Stimulated activated CD8-positive, alpha-beta memory T cell treated with anti-CD3 and anti-CD28 coated beads, Interleukin-7, amount 100 ng/mL, for 4 hours (primary cell): ENCODE measurements around the gene NOP10.

Experiments used
- DNase-seq, 2 donors: peaks; one replicate each; pipeline ENCODE4 v3.0.0-alpha.2; 2020; ENCODE audit warnings: low read depth in 2 of 2

NOP10 gene

DNA sequence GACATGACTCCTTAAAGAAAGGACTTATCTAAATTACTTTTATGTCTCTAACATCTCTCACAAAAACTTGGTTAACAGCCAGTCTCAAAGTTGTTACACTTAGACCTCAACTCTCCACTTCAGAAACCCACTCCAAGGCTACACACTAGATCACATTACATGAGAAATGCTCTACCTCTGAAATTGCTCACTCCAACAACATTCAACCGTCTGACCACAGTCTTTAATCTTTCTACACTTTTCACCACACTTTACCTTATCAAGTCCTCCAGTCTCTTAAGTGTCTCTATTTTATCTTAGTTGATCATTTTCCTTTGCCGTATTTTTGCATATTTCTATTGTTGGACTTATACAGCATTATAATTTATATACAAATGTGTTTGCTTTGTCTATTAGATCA is 11.1 kb downstream of the NOP10 start:
- DNase-seq, result no peak

GRCh38 chr15:34330279-34330678 is 12.7 kb downstream of the NOP10 start:
- no peak for DNase-seq

GRCh38 chr15:34329006-34329405 is 13.9 kb downstream of the NOP10 start:
- no peak for DNase-seq

GRCh38 chr15:34327906-34328305 is 15.0 kb downstream of the NOP10 start:
- no peak for DNase-seq

DNA sequence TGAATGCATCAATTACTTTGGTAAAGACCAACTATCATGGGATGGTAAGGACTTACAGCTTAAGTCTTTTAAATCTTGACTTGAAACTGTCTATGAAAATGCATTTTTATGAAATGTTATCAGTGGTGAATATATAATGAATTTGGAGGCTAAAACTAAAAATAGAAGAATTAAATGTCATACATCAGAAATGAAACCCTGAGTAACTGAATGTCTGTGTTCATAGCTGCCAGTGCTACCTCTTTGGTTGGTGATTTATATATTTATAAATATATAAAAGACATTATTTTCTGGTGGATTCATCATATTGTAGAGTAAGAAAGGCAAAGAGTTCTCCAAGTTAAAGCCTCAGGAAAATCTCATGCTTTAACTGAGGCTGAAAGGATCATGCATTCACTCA is 17.6 kb downstream of the NOP10 start:
- no peak for DNase-seq

- DNase-seq, result no peak
Observed at GRCh38 chr15:34324933-34325332, 18.0 kb downstream of the NOP10 start.

- DNase-seq, result no peak
Observed at GRCh38 chr15:34323217-34323616, 19.7 kb downstream of the NOP10 start.

DNA sequence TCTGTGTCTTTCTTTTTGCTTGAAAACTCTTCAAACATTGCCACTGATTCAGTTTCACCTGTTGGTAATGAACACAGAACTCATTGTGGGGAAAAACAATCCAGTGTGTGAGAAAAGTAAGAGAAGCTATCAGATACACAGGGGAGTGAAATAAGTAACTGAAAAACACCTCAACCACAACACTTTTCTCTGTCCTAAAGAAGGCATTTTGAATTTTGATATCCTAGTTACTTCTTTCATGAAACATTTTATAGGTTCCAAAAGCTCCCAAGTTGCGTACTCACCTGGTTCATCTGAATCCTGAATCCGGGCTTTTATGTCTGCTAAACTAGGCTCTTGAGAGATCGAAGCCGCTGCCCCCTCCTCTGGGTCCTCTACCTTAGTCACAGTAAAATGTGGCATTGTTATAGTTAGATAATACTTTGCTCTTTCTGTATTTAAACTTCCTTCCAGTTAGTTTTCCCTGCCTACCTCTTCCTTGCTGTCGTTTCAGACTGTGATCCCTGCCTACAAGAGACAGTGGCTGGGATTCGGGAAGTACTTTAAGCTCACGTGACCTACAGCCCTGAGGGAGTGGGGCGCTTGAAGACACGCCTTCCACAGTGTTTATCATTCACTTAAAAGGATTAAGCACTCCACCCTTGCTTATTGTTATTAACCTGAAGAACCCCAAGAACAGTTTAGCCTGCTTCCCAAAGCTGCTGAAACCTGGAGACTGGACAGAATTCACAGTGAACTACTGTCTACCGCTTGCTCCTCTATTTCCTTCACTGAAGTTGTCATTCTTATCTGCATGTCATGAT is 24.5 kb downstream of the NOP10 start:
- no peak for DNase-seq

GRCh38 chr15:34314491-34315490 is 28.1 kb downstream of the NOP10 start:
- no peak for DNase-seq

DNA sequence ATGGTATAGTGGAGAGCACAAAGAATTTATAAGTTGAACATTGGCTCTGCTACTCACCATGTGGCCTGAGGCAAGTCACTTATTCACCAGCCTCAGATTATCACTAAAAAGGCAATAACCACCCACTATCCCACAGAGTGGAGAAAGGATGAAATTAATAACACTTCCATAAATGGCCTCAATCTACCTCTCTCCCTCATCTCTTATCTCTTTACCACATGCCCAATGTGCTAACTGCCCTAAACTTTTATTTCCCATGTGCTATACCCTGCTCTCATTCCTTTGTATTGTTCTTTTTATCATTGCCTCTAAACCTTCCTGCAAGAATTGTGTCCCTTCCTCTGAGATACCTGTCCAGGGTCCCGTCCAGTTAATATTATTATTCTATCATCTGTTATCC is 31.4 kb downstream of the NOP10 start:
- DNase-seq, result no peak

- no peak for DNase-seq
Observed at GRCh38 chr15:34304613-34305012, 38.3 kb downstream of the NOP10 start.

DNA sequence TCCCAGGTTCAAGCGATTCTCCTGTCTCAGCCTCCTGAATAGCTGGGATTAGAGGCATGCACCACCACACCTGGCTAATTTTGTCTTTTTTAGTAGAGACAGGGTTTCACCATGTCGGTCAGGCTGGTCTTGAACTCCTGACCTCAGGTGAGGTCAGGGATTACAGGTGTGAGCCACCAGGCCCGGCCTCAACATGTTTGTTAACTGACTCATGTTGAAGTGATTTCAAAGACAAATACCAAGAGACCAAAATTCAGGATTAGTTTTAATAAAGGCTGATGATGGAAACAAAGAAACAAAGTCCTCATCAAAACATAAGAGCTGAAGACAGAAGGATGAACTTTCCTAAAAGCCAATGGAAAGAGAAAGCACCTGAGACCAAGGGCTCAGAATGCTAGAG is 41.9 kb downstream of the NOP10 start:
- DNase-seq, result no peak

DNA sequence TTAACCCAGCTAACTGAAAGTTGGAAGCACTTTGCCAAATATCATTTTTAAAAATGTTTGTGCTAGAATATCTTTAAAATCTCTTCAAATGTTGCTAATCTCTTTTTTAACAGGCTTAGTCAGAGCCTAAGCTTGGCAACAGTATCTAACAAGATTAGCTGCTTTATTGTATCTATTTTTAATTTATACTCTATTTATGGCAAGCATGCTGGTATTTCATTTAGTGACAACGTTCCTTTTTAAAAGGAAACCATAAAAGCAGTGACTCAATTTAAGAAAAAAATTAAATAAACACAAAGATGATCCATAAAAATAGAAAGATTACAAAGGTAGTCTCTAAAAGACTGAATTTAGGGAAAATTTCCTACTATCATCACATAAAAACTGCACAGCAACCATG is 45.9 kb downstream of the NOP10 start:
- no peak for DNase-seq

- DNase-seq, result no peak
Observed at GRCh38 chr15:34292621-34293020, 50.3 kb downstream of the NOP10 start.
